Measurements from ENCODE around the gene ITGA1. TPM values are rescaled to one million over a fixed set of nuclear protein-coding genes. Genes with fewer than 3 reads are reported as not detected.

Gene ITGA1
- total and polyA plus RNA-seq, 2 of the 8 experiments (the other 6 are each of a cell fraction or from before 2014, with no cell fraction given), result 2.3 to 9.0 TPM

DNA sequence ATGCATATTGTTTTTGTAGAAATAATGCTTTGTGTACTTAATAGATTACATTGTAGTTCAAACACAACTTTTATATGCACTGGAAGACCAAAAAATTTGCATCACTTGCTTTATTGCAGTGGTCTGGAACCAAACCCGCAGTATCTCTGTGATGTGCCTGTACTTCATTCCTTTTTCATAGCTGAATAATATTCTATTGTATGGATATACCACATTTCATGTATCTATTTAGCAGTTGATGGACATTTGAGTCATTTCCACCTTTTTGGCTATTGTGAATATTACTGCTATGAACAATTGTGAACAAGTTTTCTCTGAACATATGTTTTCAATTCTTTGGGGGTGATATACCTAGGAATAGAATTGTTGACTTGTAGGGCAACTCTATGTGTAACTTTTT lies 40.1 kb downstream of the ITGA1 start (continued):
- no peak for TF ChIP-seq GTF2F1 (IDR thresholded peaks at IDR 0.05; ENCODE audit: borderline replicate concordance, low read depth, low read length)
- TF ChIP-seq BRCA1 (IDR thresholded peaks at IDR 0.05; ENCODE audit: low read depth, low read length), result no peak

DNA sequence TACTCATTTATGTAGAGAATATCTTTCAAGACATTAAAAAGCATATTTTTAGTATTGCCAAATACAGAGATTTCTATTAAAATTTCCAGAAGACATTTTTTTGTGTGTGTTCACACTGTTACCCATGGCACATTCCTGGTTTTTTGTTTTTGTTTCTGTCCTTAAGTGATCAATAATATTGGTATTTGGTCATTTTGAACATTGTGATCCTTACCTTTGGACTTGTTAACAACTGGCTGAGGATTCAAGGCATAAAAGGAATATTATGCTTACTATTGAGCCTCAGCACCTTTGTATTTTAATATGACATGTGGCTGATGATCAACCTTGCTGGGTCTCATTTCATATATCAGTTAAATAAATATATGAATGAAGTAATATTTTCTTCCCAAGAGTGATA lies 41.9 kb downstream of the ITGA1 start:
- Histone ChIP-seq H2BK15ac (ENCODE audit: low read length) (no peak overlapping the region), H3K56ac (replicated peaks; ENCODE audit: insufficient read length, low read depth, low read length) (no peak overlapping the region), H2AFZ (ENCODE audit: low read length) (no peak overlapping the region), H3K4me1 (replicated peaks in 1 of 4; ENCODE audit: control insufficient read depth in 3 of 4, insufficient read depth in 4 of 4, low read length in 3 of 4) (no peaks in the 10 kb centered on the region), H3K36me3 (ENCODE audit: control insufficient read depth in 2 of 4, insufficient read depth in 4 of 4, low read length in 3 of 4) (no peaks in the 10 kb centered on the region), H2BK12ac (ENCODE audit: low read depth, low read length) (no peak overlapping the region), H4K8ac (ENCODE audit: extremely low read depth, insufficient read depth, low read length) (no peak overlapping the region), H2AK5ac (ENCODE audit: low read depth, low read length) (no peak overlapping the region), H4K5ac (ENCODE audit: insufficient read length, low read depth, low read length) (no peak overlapping the region), H3K9me3 (ENCODE audit: insufficient read depth in 2 of 2, low read depth in 1 of 2, low read length in 1 of 2) (no peaks in the 10 kb centered on the region; a peak in 1 of 4 replicates), H3K23ac (ENCODE audit: insufficient read length) (no peak overlapping the region), H3K14ac (ENCODE audit: insufficient read length) (no peak overlapping the region), H2BK20ac (ENCODE audit: low read length) (no peak overlapping the region), H3K27me3 (replicated peaks in 1 of 4; ENCODE audit: control insufficient read depth in 3 of 4, extremely low read depth in 1 of 4, insufficient read depth in 3 of 4, low read length in 3 of 4) (no peaks in the 10 kb centered on the region), H2BK120ac (replicated peaks; ENCODE audit: low read depth, low read length) (no peak overlapping the region), H3K4me2 (ENCODE audit: insufficient read depth in 1 of 2, low read depth in 2 of 2, low read length in 2 of 2) (no peak overlapping the region), H3K79me2 (ENCODE audit: control insufficient read depth in 1 of 2, insufficient read depth in 2 of 2, low read length in 2 of 2) (no peaks in the 10 kb centered on the region), H2BK5ac (ENCODE audit: low read depth, low read length) (no peak overlapping the region), H3K27ac (ENCODE audit: low read depth, low read length) (no peak overlapping the region), H4K91ac (replicated peaks; ENCODE audit: insufficient read length, low read length) (no peak overlapping the region), H4K20me1 (replicated peaks in 1 of 2; ENCODE audit: control insufficient read depth in 1 of 2, insufficient read depth in 2 of 2, low read length in 2 of 2) (no peaks in the 10 kb centered on the region), H3K9ac (replicated peaks in 1 of 4; ENCODE audit: extremely low read depth in 1 of 4, low read depth in 3 of 4, low read length in 3 of 4) (no peak overlapping the region), H3K23me2 (ENCODE audit: low read depth, low read length) (no peaks in the 10 kb centered on the region), H3K18ac (ENCODE audit: extremely low read depth, low read length) (no peak overlapping the region), H3K4me3 (ENCODE audit: extremely low read depth in 1 of 4, insufficient read depth in 2 of 4, low read depth in 3 of 4, low read length in 4 of 4) (no peak overlapping the region), H3K4ac (replicated peaks; ENCODE audit: insufficient read length, low read depth, low read length) (no peak overlapping the region), H3K79me1 (ENCODE audit: low read depth, low read length) (no peaks in the 10 kb centered on the region)
- TF ChIP-seq, protein P1, sequence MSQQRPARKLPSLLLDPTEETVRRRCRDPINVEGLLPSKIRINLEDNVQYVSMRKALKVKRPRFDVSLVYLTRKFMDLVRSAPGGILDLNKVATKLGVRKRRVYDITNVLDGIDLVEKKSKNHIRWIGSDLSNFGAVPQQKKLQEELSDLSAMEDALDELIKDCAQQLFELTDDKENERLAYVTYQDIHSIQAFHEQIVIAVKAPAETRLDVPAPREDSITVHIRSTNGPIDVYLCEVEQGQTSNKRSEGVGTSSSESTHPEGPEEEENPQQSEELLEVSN (IDR thresholded peaks at IDR 0.05), result no peak
- TF ChIP-seq JUND (IDR thresholded peaks at IDR 0.05; ENCODE audit: low read length), result no peak
- TF ChIP-seq CHD1 (IDR thresholded peaks at IDR 0.05; ENCODE audit: low read depth, low read length), result no peak
- no peak for TF ChIP-seq POLR2A (IDR thresholded peaks at IDR 0.05; ENCODE audit: control extremely low read depth in 1 of 2, low read depth in 2 of 2, low read length in 2 of 2)
- TF ChIP-seq YY1 (IDR thresholded peaks at IDR 0.05; ENCODE audit: low read depth, low read length), result no peak
- ChIA-PET CTCF (ENCODE audit: partially characterized antibody) (no interaction called here), POLR2A (ENCODE audit: partially characterized antibody) (no interaction called here)
- no peak for DNase-seq (ENCODE audit: low read depth in 1 of 2, low spot score in 2 of 2)
- FAIRE-seq, result no peak
